ENCODE measurements around the gene S1PR3.

Gene S1PR3

GRCh38 chr9:88990041-88990728, 1.1 kb upstream of the S1PR3 start:
- TF ChIP-seq CTCF (IDR thresholded peaks at IDR 0.05; ENCODE audit: insufficient read depth, low read length, missing control alignments): no peak
- no peak overlapping the region for H3K4me3 ChIP-seq (ENCODE audit: low read depth, low read length)
- DNase-seq (ENCODE audit: low read depth, low spot score): no peak
- CTCF ChIA-PET: interaction anchor here (1.7 kb wide), 1 partner anchor 11 kb away, joined by 7 read pairs; no protein-coding TSS in a partner anchor
- POLR2A ChIA-PET: no interaction called here

- POLR2A ChIA-PET: no interaction called here
- CTCF ChIA-PET: no interaction called here
- no peak for TF ChIP-seq CTCF (IDR thresholded peaks at IDR 0.05; ENCODE audit: insufficient read depth, low read length, missing control alignments)
- DNase-seq (ENCODE audit: low read depth, low spot score): no peak
- H3K4me3 ChIP-seq (ENCODE audit: low read depth, low read length): peak overlapping the region; percentile 73
These were observed 571 bp upstream of the S1PR3 start for GRCh38 chr9:88990729-88991065.

- no peak for TF ChIP-seq CTCF (IDR thresholded peaks at IDR 0.05; ENCODE audit: insufficient read depth, low read length, missing control alignments)
- POLR2A ChIA-PET: interaction anchor here (0.6 kb wide), 1 partner anchor 401 kb away, joined by 3 read pairs; no protein-coding TSS in a partner anchor
- H3K4me3 ChIP-seq (ENCODE audit: low read depth, low read length): peak overlapping the region; percentile 73
- CTCF ChIA-PET: interaction anchor here (0.9 to 1.6 kb wide), 8 partner anchors 8 to 414 kb away, joined by 3 to 7 read pairs (median 4); no protein-coding TSS in a partner anchor
- DNase-seq (ENCODE audit: low read depth, low spot score): no peak
These were observed 1.3 kb downstream of the S1PR3 start for GRCh38 chr9:88992556-88992955.

GRCh38 chr9:88993327-88993726, 2.1 kb downstream of the S1PR3 start:
- ChIA-PET POLR2A (no interaction called here), CTCF (interaction anchor here (0.6 to 1.6 kb wide), 6 partner anchors 9 to 483 kb away, joined by 3 to 4 read pairs (median 3); no protein-coding TSS in a partner anchor)
- TF ChIP-seq CTCF (IDR thresholded peaks at IDR 0.05; ENCODE audit: insufficient read depth, low read length, missing control alignments): no peak
- DNase-seq (ENCODE audit: low read depth, low spot score): no peak
- no peak overlapping the region; the same call in 1 of the 2 replicates for H3K4me3 ChIP-seq (ENCODE audit: low read depth, low read length)

GRCh38 chr9:88993871-88994460, 2.7 kb downstream of the S1PR3 start:
- ChIA-PET POLR2A (no interaction called here), CTCF (interaction anchor here (0.6 to 1.6 kb wide), 5 partner anchors 10 to 484 kb away, joined by 3 read pairs; no protein-coding TSS in a partner anchor)

More at GRCh38 chr9:88993871-88994460, 2.7 kb downstream of the S1PR3 start:
- H3K4me3 ChIP-seq (ENCODE audit: low read depth, low read length): no peak overlapping the region
- no peak for DNase-seq (ENCODE audit: low read depth, low spot score)
- no peak for TF ChIP-seq CTCF (IDR thresholded peaks at IDR 0.05; ENCODE audit: insufficient read depth, low read length, missing control alignments)

Data from AG04449 (cell line).